K562 (cell line): ENCODE results near the gene EPHA2. TPM values are rescaled to one million over a fixed set of nuclear protein-coding genes. Genes with fewer than 3 reads are reported as not detected.

Source experiments
- C11orf30 ChIP-seq: fragments of 450-650 bp; IDR thresholded peaks from 2 replicates; pipeline ENCODE4 v1.6.1; 2016; ENCODE audit warnings: low read depth, mild to moderate bottlenecking
- CBX1 ChIP-seq: sonication (generic); IDR thresholded peaks from 2 replicates; pipeline ENCODE4 v1.6.1; 2016; ENCODE audit warnings: antibody characterized with exemption, low read depth, mild to moderate bottlenecking
- ELF1 ChIP-seq: fragments of 200-800 bp; sonication (Bioruptor generic); IDR thresholded peaks from 2 replicates; pipeline ENCODE4 v1.6.1; 2016; ENCODE audit warnings: missing genetic modification characterization, missing compliant biosample characterization
- ELK3 ChIP-seq: fragments of 450-650 bp; formaldehyde crosslinking; IDR thresholded peaks from 2 replicates; pipeline ENCODE4 v1.4.0; 2020; ENCODE audit warnings: mild to moderate bottlenecking
- EZH2 ChIP-seq: IDR thresholded peaks from 2 replicates; pipeline ENCODE4 v1.6.1; 2012; ENCODE audit warnings: low read depth, mild to moderate bottlenecking, inconsistent platforms, low read length, borderline replicate concordance
- HDAC6 ChIP-seq: IDR thresholded peaks from 2 replicates; pipeline ENCODE4 v1.6.1; 2012; ENCODE audit warnings: low read depth, mild to moderate bottlenecking, control low read depth, inconsistent platforms, low read length, moderate library complexity
- HNRNPL ChIP-seq: fragments of 200-400 bp; formaldehyde crosslinking; IDR thresholded peaks from 2 replicates; pipeline ENCODE4 v1.6.1; 2017; ENCODE audit warnings: low read depth, mild to moderate bottlenecking, low read length
- IRF2 ChIP-seq: sonication (generic); formaldehyde crosslinking; IDR thresholded peaks from 2 replicates; pipeline ENCODE4 v1.8.1; 2022; ENCODE audit warnings: mild to moderate bottlenecking, missing genetic modification reagents
- KDM1A ChIP-seq, 2 experiments: fragments of 450-650 bp; IDR thresholded peaks; 2 replicates each; pipeline ENCODE4 v1.6.1; 2016; ENCODE audit warnings: mild to moderate bottlenecking in 2 of 2
- MAFF ChIP-seq: IDR thresholded peaks from 2 replicates; pipeline ENCODE4 v1.6.1; 2012; ENCODE audit warnings: low read length, improper control_type of control experiment
- RBM25 ChIP-seq: fragments of 200-400 bp; formaldehyde crosslinking; IDR thresholded peaks from 2 replicates; pipeline ENCODE4 v1.6.1; 2018; ENCODE audit warnings: low read length, low read depth, moderate library complexity; ENCODE audit not compliant: severe bottlenecking
- RCOR1 ChIP-seq, 2 experiments: IDR thresholded peaks; 2 replicates each; pipeline ENCODE4 v1.6.1; 2012; ENCODE audit warnings: low read depth in 2 of 2, low read length in 2 of 2, borderline replicate concordance in 1 of 2, improper control_type of control experiment in 1 of 2
- STAT5A ChIP-seq: IDR thresholded peaks from 2 replicates; pipeline ENCODE4 v1.6.1; 2012; ENCODE audit warnings: low read length, inconsistent platforms, borderline replicate concordance
- TAL1 ChIP-seq: fragments of 450-650 bp; IDR thresholded peaks from 2 replicates; pipeline ENCODE4 v1.6.1; 2016; ENCODE audit warnings: mild to moderate bottlenecking
- U2AF1 ChIP-seq: fragments of 200-400 bp; formaldehyde crosslinking; optimal IDR thresholded peaks from 2 replicates; pipeline ENCODE3; 2017; ENCODE audit warnings: mild to moderate bottlenecking, low read depth, low read length, moderate library complexity
- ZBTB49 ChIP-seq: sonication (generic); formaldehyde crosslinking; IDR thresholded peaks from 2 replicates; pipeline ENCODE4 v1.8.0; 2022; ENCODE audit warnings: missing genetic modification reagents, mild to moderate bottlenecking, borderline replicate concordance
- ZC3H4 ChIP-seq: sonication (generic); formaldehyde crosslinking; IDR thresholded peaks from 2 replicates; pipeline ENCODE4 v1.9.0; 2021; ENCODE audit warnings: missing genetic modification reagents, borderline replicate concordance
- ZNF23 ChIP-seq: fragments of 250-450 bp; sonication (Bioruptor Pico); IDR thresholded peaks from 2 replicates; pipeline ENCODE4 v1.4.0; 2020; ENCODE audit warnings: mild to moderate bottlenecking
- ZNF311 ChIP-seq: fragments of 250-450 bp; sonication (Bioruptor Pico); IDR thresholded peaks from 2 replicates; pipeline ENCODE4 v1.4.0; 2020; ENCODE audit warnings: mild to moderate bottlenecking, moderate library complexity
- ZNF57 ChIP-seq: fragments of 450-650 bp; formaldehyde crosslinking; IDR thresholded peaks from 2 replicates; pipeline ENCODE4 v1.4.0; 2020; ENCODE audit warnings: mild to moderate bottlenecking, moderate library complexity
- polyA plus RNA-seq, 8 experiments: library from polyadenylated mRNA; depleted of rRNA in 4 of 8; stranded (reverse) in 5 of 8; unstranded in 3 of 8; fragments of >200 nt; fragmentation: Nextera tagmentation in 2 of 8; fragmentation: Illumina TruSeq in 1 of 8; extraction: Ambion mirVana in 2 of 8; extraction: Trizol in 1 of 8; gene quantifications; 2 replicates each; pipeline versions ENCODE4 v1.2.1 to v1.2.3, GENCODE V29; 2011 to 2014; ENCODE audit warnings: inconsistent platforms in 1 of 8, missing spikeins in 1 of 8
- total RNA-seq, 7 experiments: library from RNA; depleted of rRNA in 6 of 7; stranded (reverse); fragments of >200 nt in 6 of 7; fragmentation: Illumina TruSeq in 2 of 7; extraction: Trizol in 2 of 7; gene quantifications; 2 replicates each; pipeline versions ENCODE4 v1.2.1 to v1.2.3, GENCODE V29; 2011 to 2021; ENCODE audit warnings: low replicate concordance in 1 of 7
- TF ChIP-seq, protein P1 (sequence below): fragments of 250-450 bp; sonication (Bioruptor Pico); IDR thresholded peaks from 2 replicates; pipeline ENCODE4 v1.6.1; 2021; ENCODE audit warnings: mild to moderate bottlenecking
- TF ChIP-seq, protein P2 (sequence below): sonication (generic); formaldehyde crosslinking; IDR thresholded peaks from 2 replicates; pipeline ENCODE4 v1.8.0; 2022; ENCODE audit warnings: missing genetic modification reagents, mild to moderate bottlenecking, borderline replicate concordance
- TF ChIP-seq, protein P3 (sequence below): sonication (generic); formaldehyde crosslinking; IDR thresholded peaks from 2 replicates; pipeline ENCODE4 v1.8.1; 2023; ENCODE audit warnings: mild to moderate bottlenecking, missing genetic modification reagents

EPHA2 gene
- total and polyA plus RNA-seq, 9 of the 15 experiments (the other 6 are each of a cell fraction or from before 2014, with no cell fraction given), result 0.04 to 0.40 (median 0.07) TPM; not detected in 4

DNA sequence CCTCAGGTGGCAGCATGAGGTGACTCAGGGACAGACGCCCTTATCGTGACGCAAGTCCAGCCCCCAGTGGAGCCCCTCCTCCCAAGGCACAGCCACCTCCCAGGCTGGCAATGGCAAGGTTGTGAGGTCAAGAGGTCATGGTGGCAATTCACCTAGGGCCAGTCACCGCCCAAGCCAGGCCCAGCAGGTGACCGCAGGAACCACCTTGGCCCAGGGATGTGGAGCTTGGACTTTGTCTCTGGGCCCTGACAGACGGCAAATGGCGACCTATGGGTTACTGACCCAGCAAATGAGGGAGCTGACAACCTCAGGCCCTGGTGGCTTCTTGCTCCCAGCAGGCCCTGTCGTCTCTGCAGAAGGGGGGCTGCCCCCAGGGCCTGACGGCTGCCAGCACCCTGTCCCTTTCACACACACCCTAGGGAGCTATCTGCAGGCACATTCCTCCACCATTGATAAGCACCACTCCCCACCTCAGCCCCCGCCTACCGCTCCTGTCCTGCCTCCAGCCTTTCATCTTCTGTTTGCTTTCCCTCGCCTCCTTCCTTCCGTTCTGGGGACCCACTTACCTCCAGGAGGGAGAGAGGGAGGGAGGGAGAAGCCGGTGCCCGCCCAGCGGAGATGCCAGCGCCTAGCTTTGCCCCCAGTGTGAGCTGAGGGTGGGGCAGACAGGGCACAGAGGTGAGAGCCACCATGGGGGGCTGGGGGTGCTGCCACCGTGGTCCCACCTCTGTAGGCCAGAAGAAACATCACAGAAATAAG is 12.1 kb downstream of the EPHA2 start (continued):
- TF ChIP-seq U2AF1, result no peak
- TF ChIP-seq, protein P1, sequence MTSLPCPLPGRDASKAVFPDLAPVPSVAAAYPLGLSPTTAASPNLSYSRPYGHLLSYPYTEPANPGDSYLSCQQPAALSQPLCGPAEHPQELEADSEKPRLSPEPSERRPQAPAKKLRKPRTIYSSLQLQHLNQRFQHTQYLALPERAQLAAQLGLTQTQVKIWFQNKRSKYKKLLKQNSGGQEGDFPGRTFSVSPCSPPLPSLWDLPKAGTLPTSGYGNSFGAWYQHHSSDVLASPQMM (CRISPR knock-in tag), result no peak
- no peak for TF ChIP-seq MAFF
- peak; percentile 67 for TF ChIP-seq STAT5A
- no peak for TF ChIP-seq C11orf30
- peak; percentile 80; the same call in 1 of the 2 replicates for TF ChIP-seq TAL1
- no peak for TF ChIP-seq ZNF57 (CRISPR knock-in tag)
- no peak for TF ChIP-seq EZH2
- no peak for TF ChIP-seq ZNF23
- no peak; the same call in 1 of the 2 replicates for TF ChIP-seq CBX1
- TF ChIP-seq ZC3H4 (CRISPR knock-in tag), result peak; percentile 70; the same call in 1 of the 2 replicates
- no peak for TF ChIP-seq HDAC6
- TF ChIP-seq IRF2 (CRISPR knock-in tag), result no peak
- TF ChIP-seq, protein P2, sequence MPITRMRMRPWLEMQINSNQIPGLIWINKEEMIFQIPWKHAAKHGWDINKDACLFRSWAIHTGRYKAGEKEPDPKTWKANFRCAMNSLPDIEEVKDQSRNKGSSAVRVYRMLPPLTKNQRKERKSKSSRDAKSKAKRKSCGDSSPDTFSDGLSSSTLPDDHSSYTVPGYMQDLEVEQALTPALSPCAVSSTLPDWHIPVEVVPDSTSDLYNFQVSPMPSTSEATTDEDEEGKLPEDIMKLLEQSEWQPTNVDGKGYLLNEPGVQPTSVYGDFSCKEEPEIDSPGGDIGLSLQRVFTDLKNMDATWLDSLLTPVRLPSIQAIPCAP (CRISPR knock-in tag), result no peak
- no peak for TF ChIP-seq ELF1 (tag)
- TF ChIP-seq ZNF311 (CRISPR knock-in tag), result no peak
- TF ChIP-seq HNRNPL, result no peak
- TF ChIP-seq RBM25, result no peak
- TF ChIP-seq ELK3 (CRISPR knock-in tag), result no peak
- no peak for TF ChIP-seq ZBTB49 (CRISPR knock-in tag)
- peak; percentile 45 to 95; a peak in 3 of 4 replicates for TF ChIP-seq RCOR1 (IDR thresholded peaks at IDR 0.05; ENCODE audit: borderline replicate concordance in 1 of 2, low read depth in 2 of 2, low read length in 2 of 2)
- TF ChIP-seq KDM1A (IDR thresholded peaks at IDR 0.05), result peak; percentile 81 to 85; a peak in 3 of 4 replicates
- TF ChIP-seq, protein P3, sequence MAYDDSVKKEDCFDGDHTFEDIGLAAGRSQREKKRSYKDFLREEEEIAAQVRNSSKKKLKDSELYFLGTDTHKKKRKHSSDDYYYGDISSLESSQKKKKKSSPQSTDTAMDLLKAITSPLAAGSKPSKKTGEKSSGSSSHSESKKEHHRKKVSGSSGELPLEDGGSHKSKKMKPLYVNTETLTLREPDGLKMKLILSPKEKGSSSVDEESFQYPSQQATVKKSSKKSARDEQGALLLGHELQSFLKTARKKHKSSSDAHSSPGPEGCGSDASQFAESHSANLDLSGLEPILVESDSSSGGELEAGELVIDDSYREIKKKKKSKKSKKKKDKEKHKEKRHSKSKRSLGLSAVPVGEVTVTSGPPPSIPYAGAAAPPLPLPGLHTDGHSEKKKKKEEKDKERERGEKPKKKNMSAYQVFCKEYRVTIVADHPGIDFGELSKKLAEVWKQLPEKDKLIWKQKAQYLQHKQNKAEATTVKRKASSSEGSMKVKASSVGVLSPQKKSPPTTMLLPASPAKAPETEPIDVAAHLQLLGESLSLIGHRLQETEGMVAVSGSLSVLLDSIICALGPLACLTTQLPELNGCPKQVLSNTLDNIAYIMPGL (CRISPR knock-in tag), result no peak
